HG02938 (cell line): Measurements from ENCODE around the gene OR8J3.
"Not testable (repeated sequence)": the region's sequence is repeated elsewhere in the genome, so short reads cannot be mapped to it uniquely, and the experiment has no call there.

Source experiments
- ATAC-seq: cut with Tn5 transposase; IDR thresholded peaks from one replicate; pipeline ENCODE4 v1.9.1; 2021; ENCODE audit warnings: mild to moderate bottlenecking, moderate library complexity; ENCODE audit not compliant: unreplicated experiment

OR8J3 gene, protein sequence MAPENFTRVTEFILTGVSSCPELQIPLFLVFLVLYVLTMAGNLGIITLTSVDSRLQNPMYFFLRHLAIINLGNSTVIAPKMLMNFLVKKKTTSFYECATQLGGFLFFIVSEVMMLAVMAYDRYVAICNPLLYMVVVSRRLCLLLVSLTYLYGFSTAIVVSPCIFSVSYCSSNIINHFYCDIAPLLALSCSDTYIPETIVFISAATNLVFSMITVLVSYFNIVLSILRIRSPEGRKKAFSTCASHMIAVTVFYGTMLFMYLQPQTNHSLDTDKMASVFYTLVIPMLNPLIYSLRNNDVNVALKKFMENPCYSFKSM

DNA sequence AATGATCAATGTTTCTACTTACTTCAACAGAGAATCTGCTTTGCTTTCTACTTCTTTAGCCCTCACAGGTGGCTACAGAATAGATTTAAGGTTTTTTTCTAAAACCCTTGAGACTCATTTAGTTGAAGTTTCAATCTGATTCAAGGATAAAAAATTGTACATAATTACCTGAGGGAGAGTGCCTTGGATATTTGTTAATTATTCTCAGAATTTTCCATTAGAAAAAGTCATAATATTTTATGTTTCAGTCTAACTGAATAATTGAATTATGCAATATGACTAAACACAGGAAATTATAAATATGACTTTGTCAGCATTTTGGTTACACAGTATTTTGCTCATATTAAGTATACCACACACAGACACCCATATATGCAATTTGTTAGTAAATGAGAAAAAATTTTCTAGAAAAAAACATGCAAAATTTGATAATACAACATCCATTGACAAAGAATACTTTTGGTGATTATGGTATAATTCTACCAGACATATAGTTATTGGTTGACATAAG lies at the start of gene OR8J3:
OR8J3 (minus strand) TSS at position 51 of the 511 bp plus-strand sequence. CDS start 2,483 bp downstream, outside the sequence.
- ATAC-seq = no peak

DNA sequence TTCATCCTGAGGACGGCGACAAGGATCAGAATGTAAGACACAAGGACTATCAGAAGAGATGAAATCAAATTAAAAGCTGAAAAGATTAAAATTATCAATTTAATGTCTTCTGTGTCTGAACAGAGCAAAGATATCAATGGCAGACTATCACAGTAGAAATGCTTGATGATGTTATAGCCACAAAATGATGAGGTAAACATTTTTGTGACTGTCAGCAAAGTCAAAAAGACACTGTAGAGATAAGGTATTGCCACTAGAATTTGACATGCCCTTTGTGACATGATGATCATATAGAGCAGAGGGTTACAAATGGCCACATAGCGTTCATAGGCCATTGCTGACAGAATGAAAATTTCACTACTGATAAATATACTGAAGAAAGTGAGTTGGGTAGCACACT lies 48.6 kb upstream of the OR8J3 start:
- no peak for ATAC-seq

DNA sequence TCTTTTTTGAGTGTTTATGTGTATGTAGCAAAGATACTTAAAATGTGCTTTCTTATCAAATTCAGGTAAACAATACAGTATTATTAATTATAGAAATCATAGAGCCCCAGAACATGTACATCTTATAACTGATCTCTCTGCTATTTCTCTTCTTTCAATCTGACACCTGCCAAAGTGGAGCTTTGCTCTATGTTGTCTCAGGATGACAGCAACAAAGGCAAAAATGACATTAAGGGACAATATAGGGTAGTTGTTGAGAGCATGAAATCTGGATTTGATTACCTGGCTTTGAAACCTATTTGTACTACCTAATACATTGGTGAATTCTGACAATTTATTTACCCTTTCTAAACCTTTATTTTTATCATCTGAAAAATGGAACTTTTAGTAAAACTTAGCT lies 43.5 kb upstream of the OR8J3 start:
- ATAC-seq = no peak

DNA sequence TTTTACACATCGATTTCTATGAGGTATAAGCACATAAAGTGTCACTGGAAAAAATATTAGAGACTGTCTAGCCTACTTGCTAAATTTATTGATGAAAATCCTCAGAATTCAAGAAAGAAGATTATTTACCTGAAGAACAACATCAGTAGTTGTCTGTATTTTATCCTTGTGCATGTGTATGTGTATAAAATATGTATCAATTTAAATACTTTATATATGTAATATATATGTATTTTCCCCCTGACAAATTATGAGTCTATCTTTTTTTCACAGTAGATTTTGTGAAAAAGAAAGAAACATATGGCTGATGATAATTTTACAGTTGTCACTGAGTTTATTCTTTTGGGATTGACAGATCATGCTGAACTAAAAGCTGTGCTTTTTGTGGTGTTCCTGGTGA lies 36.3 kb upstream of the OR8J3 start, which contains the start of gene OR5J2:
OR5J2 (plus strand) TSS at position 301 of the 400 bp plus-strand sequence; CDS start at position 301, 0 bp downstream.
- ATAC-seq = no peak

DNA sequence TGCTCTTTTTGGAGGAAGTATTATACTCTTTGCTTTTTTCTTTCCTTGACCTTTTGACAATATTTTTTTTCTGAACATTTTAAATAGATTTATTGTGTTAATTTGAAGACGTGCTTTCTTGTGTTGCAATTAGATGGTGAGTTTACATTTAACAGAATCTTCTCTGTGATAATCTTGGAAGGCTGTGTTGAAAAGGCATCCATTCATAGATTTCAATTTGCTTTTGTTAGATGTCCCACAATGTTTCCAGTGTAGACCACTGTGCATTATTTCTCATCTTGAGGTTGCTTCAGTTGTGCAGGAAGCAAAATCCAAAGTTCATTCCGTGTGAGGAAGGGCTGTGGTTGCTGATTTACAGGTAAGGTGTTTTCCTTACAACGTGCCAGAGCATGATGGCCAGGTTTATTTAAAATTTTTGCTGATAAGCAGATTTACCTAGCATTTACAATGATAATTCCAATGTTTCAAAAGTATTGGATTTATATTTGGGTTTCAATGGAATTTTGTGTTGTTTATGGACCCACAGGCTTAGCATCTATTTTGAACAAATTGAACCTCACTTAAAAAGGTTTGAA lies 32.3 kb upstream of the OR8J3 start:
- no peak for ATAC-seq

DNA sequence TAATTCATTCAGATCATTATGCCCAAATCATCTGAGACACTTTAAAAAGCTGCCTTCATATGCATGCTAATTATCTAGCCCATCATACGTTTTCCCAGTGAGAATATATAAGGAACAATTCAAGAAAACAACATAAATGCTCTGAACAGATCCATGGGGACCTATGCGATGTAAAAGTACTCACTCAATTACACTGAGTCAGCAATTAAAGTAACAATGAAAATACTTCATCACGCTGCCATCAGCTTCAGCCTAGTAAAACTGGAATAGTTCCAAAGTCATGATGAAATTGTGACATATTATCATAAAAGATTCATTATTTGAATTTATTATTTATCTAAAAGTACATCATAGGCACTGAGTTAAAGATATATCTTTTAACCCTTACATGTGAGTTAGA lies 23.8 kb upstream of the OR8J3 start:
- ATAC-seq = no peak

DNA sequence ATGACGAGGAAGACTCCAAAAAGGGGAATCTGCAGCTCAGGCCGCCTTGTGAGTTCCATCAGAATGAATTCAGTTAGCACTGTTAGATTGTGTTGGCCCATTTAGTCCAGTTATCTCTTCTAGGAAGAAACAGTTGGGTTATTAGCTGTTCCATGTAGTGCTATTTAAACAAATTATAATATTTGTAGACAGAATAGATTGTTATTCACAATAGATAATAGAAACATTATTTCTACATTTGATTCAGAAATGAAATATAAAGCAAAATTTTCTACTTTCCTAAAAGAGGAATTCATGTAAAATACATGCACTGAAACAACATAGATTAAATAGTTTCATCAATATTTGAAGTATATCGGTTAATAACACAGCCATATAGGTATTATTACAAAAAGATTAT lies 20.2 kb upstream of the OR8J3 start, which contains the start of gene OR8K5:
OR8K5 (minus strand) TSS at position 101 of the 400 bp plus-strand sequence; CDS start at position 101, 0 bp downstream.
- ATAC-seq = no peak

DNA sequence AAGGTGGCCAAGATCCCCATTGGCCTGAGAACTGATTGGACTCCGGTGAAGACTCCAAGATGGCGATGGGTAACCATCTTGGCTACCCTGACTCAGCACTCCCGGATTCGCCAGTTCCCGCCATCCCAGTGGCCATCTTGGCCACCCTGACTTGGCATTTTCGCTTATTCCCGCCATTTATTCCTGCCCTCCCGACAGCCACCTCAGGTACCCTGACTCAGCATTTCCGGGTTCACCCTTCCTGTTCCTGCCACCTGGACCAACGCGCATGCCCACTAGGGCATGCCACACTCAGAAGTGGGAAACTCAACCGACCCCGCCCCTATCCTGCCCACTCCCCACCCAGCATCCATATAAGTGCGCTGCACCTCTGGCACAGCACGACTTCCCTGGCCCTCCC lies 12.3 kb upstream of the OR8J3 start:
- no peak for ATAC-seq

DNA sequence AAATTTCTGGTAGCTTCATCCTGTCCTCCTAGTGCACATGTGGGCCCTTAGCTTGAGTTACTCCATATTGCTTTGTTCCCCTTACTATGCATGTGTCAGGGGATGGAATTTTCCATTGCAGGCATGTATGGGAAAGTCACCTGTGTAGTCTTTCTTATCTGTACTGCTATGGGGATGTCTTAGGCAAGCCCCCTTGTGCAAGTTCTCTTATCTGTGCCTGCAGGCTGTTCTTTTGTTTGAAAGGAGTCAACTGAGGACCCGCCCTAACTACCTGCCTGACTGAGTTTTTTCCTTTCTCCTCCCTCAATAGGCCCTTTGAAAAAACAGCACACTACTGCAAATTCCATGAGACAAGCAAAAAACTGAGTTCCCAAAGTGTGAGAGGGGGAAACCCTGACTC lies 11.4 kb upstream of the OR8J3 start:
- ATAC-seq = no peak

DNA sequence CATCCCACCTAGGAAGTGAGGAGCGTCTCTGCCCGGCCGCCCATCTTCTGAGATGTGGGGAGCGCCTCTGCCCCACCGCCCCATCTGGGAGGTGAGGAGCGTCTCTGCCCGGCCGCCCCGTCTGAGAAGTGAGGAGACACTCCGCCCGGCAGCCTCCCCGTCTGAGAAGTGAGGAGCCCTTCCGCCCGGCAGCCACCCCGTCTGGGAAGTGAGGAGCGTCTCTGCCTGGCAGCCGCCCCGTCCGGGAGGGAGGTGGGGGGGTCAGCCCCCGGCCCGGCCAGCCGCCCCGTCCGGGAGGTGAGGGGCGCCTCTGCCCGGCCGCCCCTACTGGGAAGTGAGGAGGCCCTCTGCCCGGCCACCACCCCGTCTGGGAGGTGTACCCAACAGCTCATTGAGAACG lies 3.7 kb upstream of the OR8J3 start:
- not testable (repeated sequence) for ATAC-seq

DNA sequence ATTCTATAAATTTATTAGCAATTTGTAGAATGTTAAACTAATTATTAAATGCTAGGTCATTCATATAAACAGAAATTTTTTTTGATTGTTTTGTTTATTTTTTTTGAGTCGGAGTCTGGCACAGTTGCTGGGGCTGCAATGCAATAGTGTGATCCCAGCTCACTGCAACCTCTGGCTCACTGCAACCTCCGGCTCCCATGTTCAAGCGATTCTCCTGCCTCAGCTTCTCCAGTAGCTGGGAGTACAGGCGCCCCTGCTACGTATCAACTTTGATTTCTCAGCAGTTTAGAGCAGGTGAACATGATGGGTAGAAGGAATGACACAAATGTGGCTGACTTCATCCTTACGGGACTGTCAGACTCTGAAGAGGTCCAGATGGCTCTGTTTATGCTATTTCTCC lies 17.9 kb downstream of the OR8J3 start, which contains the start of gene OR8H3:
OR8H3 (plus strand) TSS at position 301 of the 400 bp plus-strand sequence; CDS start at position 301, 0 bp downstream.
- ATAC-seq = no peak

DNA sequence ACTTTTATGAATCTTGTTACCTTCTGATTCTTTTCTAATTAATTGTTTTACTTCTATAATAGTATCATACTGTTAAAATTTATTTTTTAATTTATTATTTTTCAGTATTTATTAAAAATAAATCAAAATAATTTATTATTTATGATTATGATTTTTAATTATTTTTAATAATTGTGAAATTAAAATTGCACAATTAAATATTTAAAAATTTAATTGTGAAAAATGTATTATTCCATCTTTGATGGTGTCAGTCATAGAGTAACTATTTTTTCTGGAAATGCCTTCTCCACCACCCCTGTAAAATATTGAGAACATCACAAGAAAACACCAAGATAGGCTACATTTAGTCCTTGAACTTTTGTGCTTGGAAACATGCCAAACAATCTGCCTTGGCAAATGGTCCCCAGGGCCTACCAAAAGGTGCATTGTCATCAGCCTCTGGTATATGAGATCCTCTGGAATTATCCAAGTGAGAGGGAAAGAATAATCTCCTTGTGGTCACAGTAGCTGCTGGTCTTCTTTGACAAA lies 36.7 kb downstream of the OR8J3 start, which contains the start of gene OR8H2:
OR8H2 (plus strand) TSS at position 478 of the 528 bp plus-strand sequence. CDS start 1,356 bp downstream, outside the sequence.
- ATAC-seq = no peak

DNA sequence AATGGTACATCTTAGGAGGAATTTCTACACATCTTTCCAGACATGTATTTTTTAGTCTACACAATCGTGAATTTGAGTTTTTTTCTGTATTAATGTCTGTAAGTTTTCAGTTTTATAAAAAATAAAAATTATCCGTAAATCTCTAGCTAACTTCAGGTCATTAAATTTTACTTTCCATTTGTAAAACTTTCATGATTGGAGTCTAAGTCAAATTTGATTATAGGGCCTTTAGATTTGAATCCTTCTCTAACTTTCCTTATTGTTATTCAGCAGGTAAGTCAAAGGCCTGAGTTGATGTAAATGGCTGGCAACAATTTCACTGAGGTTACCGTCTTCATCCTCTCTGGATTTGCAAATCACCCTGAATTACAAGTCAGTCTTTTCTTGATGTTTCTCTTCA lies 47.0 kb downstream of the OR8J3 start, which contains the start of gene OR8I2:
OR8I2 (plus strand) TSS at position 301 of the 400 bp plus-strand sequence; CDS start at position 301, 0 bp downstream.
- no peak for ATAC-seq

DNA sequence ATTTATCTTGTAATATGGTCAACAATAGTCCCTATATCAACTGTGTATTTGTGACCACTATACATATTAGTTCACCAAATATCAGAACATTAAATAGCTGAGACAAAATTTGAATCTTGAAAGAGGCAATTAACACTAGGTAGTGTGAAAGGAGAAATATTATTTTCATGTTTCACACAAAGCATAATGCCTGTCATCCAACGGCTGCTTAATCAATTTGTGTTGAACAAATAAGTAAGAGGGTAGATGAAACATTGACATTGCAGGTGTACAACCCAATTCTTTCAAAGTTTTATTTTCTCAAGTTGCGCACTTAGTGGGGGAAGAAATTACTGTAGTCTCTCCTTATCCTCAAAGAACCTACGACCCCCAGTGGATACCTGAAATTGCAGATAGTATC lies 50.3 kb downstream of the OR8J3 start:
- ATAC-seq = no peak
